Measurements from ENCODE around the gene ZFHX3. TPM values are rescaled to one million over a fixed set of nuclear protein-coding genes. Genes with fewer than 3 reads are reported as not detected.

ZFHX3 gene
- total and polyA plus RNA-seq, 2 of the 8 experiments (the other 6 are each of a cell fraction or from before 2014, with no cell fraction given), result 0.08 to 0.99 TPM

- Histone ChIP-seq H3K79me2 (ENCODE audit: control insufficient read depth in 1 of 2, insufficient read depth in 2 of 2, low read length in 2 of 2) (no peaks in the 10 kb centered on the region), H3K56ac (replicated peaks; ENCODE audit: insufficient read length, low read depth, low read length) (no peak overlapping the region), H3K27me3 (replicated peaks in 1 of 4; ENCODE audit: control insufficient read depth in 3 of 4, extremely low read depth in 1 of 4, insufficient read depth in 3 of 4, low read length in 3 of 4) (no peaks in the 10 kb centered on the region), H3K4ac (replicated peaks; ENCODE audit: insufficient read length, low read depth, low read length) (no peak overlapping the region), H3K4me3 (ENCODE audit: extremely low read depth in 1 of 4, insufficient read depth in 2 of 4, low read depth in 3 of 4, low read length in 4 of 4) (no peak overlapping the region), H2BK120ac (replicated peaks; ENCODE audit: low read depth, low read length) (no peak overlapping the region), H4K5ac (ENCODE audit: insufficient read length, low read depth, low read length) (no peak overlapping the region), H3K9ac (replicated peaks in 1 of 4; ENCODE audit: extremely low read depth in 1 of 4, low read depth in 3 of 4, low read length in 3 of 4) (no peak overlapping the region), H3K14ac (ENCODE audit: insufficient read length) (no peak overlapping the region), H2BK12ac (ENCODE audit: low read depth, low read length) (no peak overlapping the region), H3K27ac (ENCODE audit: low read depth, low read length) (no peak overlapping the region), H3K4me2 (ENCODE audit: insufficient read depth in 1 of 2, low read depth in 2 of 2, low read length in 2 of 2) (no peak overlapping the region), H2AK5ac (ENCODE audit: low read depth, low read length) (no peak overlapping the region), H4K8ac (ENCODE audit: extremely low read depth, insufficient read depth, low read length) (no peak overlapping the region), H2BK20ac (ENCODE audit: low read length) (no peak overlapping the region), H2BK15ac (ENCODE audit: low read length) (no peak overlapping the region), H3K9me3 (ENCODE audit: insufficient read depth in 2 of 2, low read depth in 1 of 2, low read length in 1 of 2) (no peaks in the 10 kb centered on the region), H4K20me1 (replicated peaks in 1 of 2; ENCODE audit: control insufficient read depth in 1 of 2, insufficient read depth in 2 of 2, low read length in 2 of 2) (no peaks in the 10 kb centered on the region), H4K91ac (replicated peaks; ENCODE audit: insufficient read length, low read length) (no peak overlapping the region), H3K79me1 (ENCODE audit: low read depth, low read length) (no peaks in the 10 kb centered on the region), H2AFZ (ENCODE audit: low read length) (no peak overlapping the region), H3K36me3 (ENCODE audit: control insufficient read depth in 2 of 4, insufficient read depth in 4 of 4, low read length in 3 of 4) (no peaks in the 10 kb centered on the region), H3K23ac (ENCODE audit: insufficient read length) (no peak overlapping the region), H3K4me1 (replicated peaks in 1 of 4; ENCODE audit: control insufficient read depth in 3 of 4, insufficient read depth in 4 of 4, low read length in 3 of 4) (no peaks in the 10 kb centered on the region), H3K23me2 (ENCODE audit: low read depth, low read length) (no peaks in the 10 kb centered on the region), H2BK5ac (ENCODE audit: low read depth, low read length) (no peak overlapping the region), H3K18ac (ENCODE audit: extremely low read depth, low read length) (no peak overlapping the region)
- ChIA-PET CTCF (ENCODE audit: partially characterized antibody) (interaction anchor here (1.3 to 3.6 kb wide), 4 partner anchors 11 to 144 kb away, joined by 3 to 26 read pairs (median 6); no protein-coding TSS in a partner anchor), POLR2A (ENCODE audit: partially characterized antibody) (no interaction called here)
- 91% methylated on average over 17 of the region's 17 CpGs; no CpG with 5 or more reads in 1 of the 2 experiments for WGBS, 2 experiments (ENCODE audit: extremely low coverage in 1 of 2, insufficient coverage in 1 of 2, insufficient read length in 1 of 2, insufficient replicate concordance in 2 of 2, low coverage in 1 of 2, low lambda C conversion rate in 2 of 2, missing lambda C conversion rate in 1 of 2)
- DNase-seq (ENCODE audit: low read depth in 1 of 2, low spot score in 2 of 2), result no peak
- FAIRE-seq, result no peak
- TF ChIP-seq RBBP5 (IDR thresholded peaks at IDR 0.05; ENCODE audit: borderline replicate concordance, low read depth, low read length) (no peak), SP1 (IDR thresholded peaks at IDR 0.05; ENCODE audit: low read depth, low read length) (no peak), PHF8 (conservative IDR thresholded peaks at IDR 0.05; ENCODE audit: low read depth, low read length) (no peak), NANOG (IDR thresholded peaks at IDR 0.05; ENCODE audit: insufficient read depth, low read depth, low read length, poor library complexity, severe bottlenecking) (no peak), GTF2F1 (IDR thresholded peaks at IDR 0.05; ENCODE audit: borderline replicate concordance, low read depth, low read length) (no peak), EP300 (IDR thresholded peaks at IDR 0.05; ENCODE audit: borderline replicate concordance in 1 of 2, low read depth in 2 of 2, low read length in 2 of 2) (no peak), RNF2 (IDR thresholded peaks at IDR 0.05; ENCODE audit: borderline replicate concordance, low read depth, low read length, missing control alignments, poor library complexity, severe bottlenecking) (no peak), JUND (IDR thresholded peaks at IDR 0.05; ENCODE audit: low read length) (no peak), RXRA (IDR thresholded peaks at IDR 0.05; ENCODE audit: insufficient read depth, low read depth, low read length) (no peak), MAFK (IDR thresholded peaks at IDR 0.05; ENCODE audit: low read depth, low read length) (no peak), CREB1 (IDR thresholded peaks at IDR 0.05) (no peak), TEAD4 (IDR thresholded peaks at IDR 0.05; ENCODE audit: low read depth, low read length) (no peak)
- TF ChIP-seq, protein P1, sequence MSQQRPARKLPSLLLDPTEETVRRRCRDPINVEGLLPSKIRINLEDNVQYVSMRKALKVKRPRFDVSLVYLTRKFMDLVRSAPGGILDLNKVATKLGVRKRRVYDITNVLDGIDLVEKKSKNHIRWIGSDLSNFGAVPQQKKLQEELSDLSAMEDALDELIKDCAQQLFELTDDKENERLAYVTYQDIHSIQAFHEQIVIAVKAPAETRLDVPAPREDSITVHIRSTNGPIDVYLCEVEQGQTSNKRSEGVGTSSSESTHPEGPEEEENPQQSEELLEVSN (IDR thresholded peaks at IDR 0.05), result no peak
These were observed 71.4 kb downstream of the ZFHX3 start for GRCh38 chr16:72976438-72977064.
